PC-3 (cell line): Measurements from ENCODE around the gene TTYH1.

ENCODE experiments used
- CTCF ChIP-seq: fragments of 300-600 bp; sonication (generic); conservative IDR thresholded peaks from 2 replicates; pipeline ENCODE4 v1.5.1; 2017; ENCODE audit warnings: antibody characterized with exemption, low read depth, mild to moderate bottlenecking, low read length
- EZH2 ChIP-seq: fragments of 300-600 bp; sonication (generic); IDR thresholded peaks from one replicate; pipeline ENCODE4 v1.6.1; 2017; ENCODE audit warnings: antibody characterized with exemption, mild to moderate bottlenecking, low read length; ENCODE audit not compliant: unreplicated experiment

GRCh38 chr19:54461210-54461609 lies 45.9 kb downstream of the TTYH1 start:
- no peak for TF ChIP-seq CTCF
- TF ChIP-seq EZH2: no peak
